ENCODE measurements around the gene CXCL14. TPM values are rescaled to one million over a fixed set of nuclear protein-coding genes. Genes with fewer than 3 reads are reported as not detected.

The CXCL14 gene
- total RNA-seq, 1 experiment from 2014 or later: not detected

DNA sequence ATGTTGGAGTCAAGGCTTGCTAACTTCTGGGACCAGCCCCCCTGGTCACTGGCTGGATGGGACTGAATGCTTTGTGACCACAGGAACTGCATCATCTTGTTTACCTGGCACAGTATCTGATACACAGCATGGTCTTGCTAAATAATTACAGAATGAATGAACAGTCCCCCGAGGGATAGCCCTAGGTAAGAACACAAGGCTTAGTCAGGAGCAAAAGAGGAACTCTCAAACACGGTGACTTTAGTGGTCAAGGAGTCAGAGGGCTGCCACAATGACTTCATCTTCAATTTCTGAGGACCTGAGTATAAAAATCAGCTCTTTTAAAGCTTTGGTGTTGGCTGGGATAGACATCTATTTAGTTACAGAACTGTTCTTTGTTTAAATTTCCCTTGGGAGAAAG, 15.1 kb upstream of the CXCL14 start:
- Histone ChIP-seq H3K9me3 (ENCODE audit: low read length) (no peaks in the 10 kb centered on the region), H3K9ac (ENCODE audit: low read length) (no peak overlapping the region), H3K4me3 (ENCODE audit: low read length) (no peak overlapping the region), H3K36me3 (ENCODE audit: low read depth, low read length) (no peaks in the 10 kb centered on the region), H3K9me2 (replicated peaks; ENCODE audit: low read length) (no peaks in the 10 kb centered on the region), H3K4me1 (ENCODE audit: insufficient read depth, low read length) (no peaks in the 10 kb centered on the region), H2AFZ (ENCODE audit: low read length) (no peak overlapping the region), H3K4me2 (ENCODE audit: low read length) (no peak overlapping the region), H3K79me2 (ENCODE audit: low read length) (no peaks in the 10 kb centered on the region), H4K20me1 (ENCODE audit: low read length) (no peaks in the 10 kb centered on the region), H3F3A (ENCODE audit: low read length, unreplicated experiment) (no peaks in the 10 kb centered on the region), H3K27me3 (ENCODE audit: low read length) (peaks cover 36% of the 10 kb centered on the region), H3K27ac (ENCODE audit: low read length) (no peak overlapping the region)
- no peak for TF ChIP-seq EZH2phosphoT487 (IDR thresholded peaks at IDR 0.05; ENCODE audit: borderline replicate concordance, low read length)
- TF ChIP-seq CTCF (conservative IDR thresholded peaks at IDR 0.05; ENCODE audit: low read depth, low read length): no peak
- no peak for TF ChIP-seq EZH2 (IDR thresholded peaks at IDR 0.05; ENCODE audit: low read length, unreplicated experiment)
- POLR2A ChIA-PET (ENCODE audit: unreplicated experiment): no interaction called here
- no peak for ATAC-seq
- no TSS peak for BruUV-seq (replicated peaks)
- CTCF ChIA-PET: no interaction called here
- peak; percentile 4 for DNase-seq
- intact Hi-C loops (cut with micrococcal nuclease): no loop called here

- H3K9me2 ChIP-seq (replicated peaks; ENCODE audit: low read length): no peaks in the 10 kb centered on the region
- no peak overlapping the region for H3K27ac ChIP-seq (ENCODE audit: low read length)
- no peak for DNase-seq
- POLR2A ChIA-PET (ENCODE audit: unreplicated experiment): no interaction called here
- CTCF ChIA-PET: no interaction called here
- no peak overlapping the region for H3K4me3 ChIP-seq (ENCODE audit: low read length)
- H3K9ac ChIP-seq (ENCODE audit: low read length): no peak overlapping the region
- no peaks in the 10 kb centered on the region for H3F3A ChIP-seq (ENCODE audit: low read length, unreplicated experiment)
- BruUV-seq (replicated peaks): no TSS peak
- no peak overlapping the region for H2AFZ ChIP-seq (ENCODE audit: low read length)
- no peaks in the 10 kb centered on the region for H3K9me3 ChIP-seq (ENCODE audit: low read length)
- H3K4me2 ChIP-seq (ENCODE audit: low read length): no peak overlapping the region
- H3K4me1 ChIP-seq (ENCODE audit: insufficient read depth, low read length): no peaks in the 10 kb centered on the region
- intact Hi-C loops (cut with micrococcal nuclease): no loop called here
- no peak for TF ChIP-seq CTCF (conservative IDR thresholded peaks at IDR 0.05; ENCODE audit: low read depth, low read length)
- TF ChIP-seq EZH2phosphoT487 (IDR thresholded peaks at IDR 0.05; ENCODE audit: borderline replicate concordance, low read length): no peak
- no peak for TF ChIP-seq EZH2 (IDR thresholded peaks at IDR 0.05; ENCODE audit: low read length, unreplicated experiment)
- peaks cover 41% of the 10 kb centered on the region for H3K27me3 ChIP-seq (ENCODE audit: low read length)
- no peaks in the 10 kb centered on the region for H3K79me2 ChIP-seq (ENCODE audit: low read length)
- ATAC-seq: no peak
- H4K20me1 ChIP-seq (ENCODE audit: low read length): no peaks in the 10 kb centered on the region
- H3K36me3 ChIP-seq (ENCODE audit: low read depth, low read length): no peaks in the 10 kb centered on the region
Observed at GRCh38 chr5:135593141-135593540, 14.3 kb upstream of the CXCL14 start.

DNA sequence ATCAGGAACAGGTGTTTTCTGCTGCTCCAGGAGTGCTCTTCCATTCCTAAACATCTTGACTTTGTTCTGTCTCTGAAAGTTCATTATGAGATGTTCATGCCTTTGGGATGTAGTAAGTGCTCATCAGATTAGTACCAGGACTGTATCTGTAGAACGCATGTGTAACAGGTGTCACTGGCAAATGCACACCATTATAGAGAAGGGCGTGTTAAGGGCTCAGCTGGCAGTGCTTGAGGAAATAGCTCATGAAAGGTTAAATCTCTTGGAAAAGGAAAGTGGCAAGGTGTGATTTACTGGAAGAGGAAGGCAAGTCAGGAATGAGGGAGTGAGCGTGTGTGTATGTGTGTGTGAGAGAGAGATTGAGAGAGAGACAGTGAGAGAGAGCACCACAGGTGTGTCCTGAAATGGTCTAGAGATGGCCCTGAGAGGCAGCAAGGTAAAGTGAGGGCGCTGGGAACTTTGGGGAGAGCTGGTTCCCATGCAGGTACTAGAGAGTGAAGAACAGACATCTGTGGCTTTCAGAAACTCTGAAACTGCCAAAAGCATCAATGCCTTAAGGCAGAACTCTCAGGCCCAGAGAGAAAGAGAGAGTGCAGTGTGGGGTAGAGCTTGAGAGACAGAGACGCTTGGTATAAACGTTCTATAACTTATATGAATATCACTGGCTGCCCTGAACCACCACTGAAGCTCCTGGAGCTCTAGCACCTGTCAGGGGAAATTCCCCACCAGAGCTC, 13.7 kb upstream of the CXCL14 start:
- no peaks in the 10 kb centered on the region for H3K79me2 ChIP-seq (ENCODE audit: low read length)
- H3K9me3 ChIP-seq (ENCODE audit: low read length): no peaks in the 10 kb centered on the region
- no peaks in the 10 kb centered on the region for H3K36me3 ChIP-seq (ENCODE audit: low read depth, low read length)
- intact Hi-C loops (cut with micrococcal nuclease): no loop called here
- no peak overlapping the region for H3K9ac ChIP-seq (ENCODE audit: low read length)
- no TSS peak for BruUV-seq (replicated peaks)
- H2AFZ ChIP-seq (ENCODE audit: low read length): no peak overlapping the region
- no peaks in the 10 kb centered on the region for H3K9me2 ChIP-seq (replicated peaks; ENCODE audit: low read length)
- no peaks in the 10 kb centered on the region for H3K4me1 ChIP-seq (ENCODE audit: insufficient read depth, low read length)
- TF ChIP-seq EZH2phosphoT487 (IDR thresholded peaks at IDR 0.05; ENCODE audit: borderline replicate concordance, low read length): no peak
- TF ChIP-seq EZH2 (IDR thresholded peaks at IDR 0.05; ENCODE audit: low read length, unreplicated experiment): no peak
- TF ChIP-seq CTCF (conservative IDR thresholded peaks at IDR 0.05; ENCODE audit: low read depth, low read length): no peak
- DNase-seq (no peak), ATAC-seq (no peak)
- CTCF ChIA-PET: no interaction called here
- POLR2A ChIA-PET (ENCODE audit: unreplicated experiment): no interaction called here
- H4K20me1 ChIP-seq (ENCODE audit: low read length): no peaks in the 10 kb centered on the region
- H3K27me3 ChIP-seq (ENCODE audit: low read length): peaks cover 48% of the 10 kb centered on the region
- no peak overlapping the region for H3K4me2 ChIP-seq (ENCODE audit: low read length)
- no peak overlapping the region for H3K4me3 ChIP-seq (ENCODE audit: low read length)
- no peak overlapping the region for H3K27ac ChIP-seq (ENCODE audit: low read length)
- no peaks in the 10 kb centered on the region for H3F3A ChIP-seq (ENCODE audit: low read length, unreplicated experiment)

Data from PC-3 (cell line).